Tibial nerve (tissue), 4 donors: ENCODE data around the gene CCDC174. TPM values are rescaled to one million over a fixed set of nuclear protein-coding genes. Genes with fewer than 3 reads are reported as not detected.

ENCODE experiments used
- DNase-seq, 2 donors: peaks; one replicate each; pipeline ENCODE4 v3.0.0-alpha.2; 2019; ENCODE audit warnings: low spot score in 2 of 2
- H3K27ac ChIP-seq, 4 donors: fragments of 200-600 bp; sonication (generic) in 3 of 4; one replicate each; pipeline ENCODE4 v1.5.1; 2017 to 2019; ENCODE audit warnings: mild to moderate bottlenecking in 1 of 4
- H3K27me3 ChIP-seq, 2 donors: fragments of 200-600 bp; sonication (generic) in 1 of 2; one replicate each; pipeline versions ENCODE4 v1.5.1 to v1.6.0; 2017 to 2019
- H3K36me3 ChIP-seq, 3 donors: fragments of 200-600 bp; sonication (generic); one replicate each; pipeline ENCODE4 v1.5.1; 2018 to 2019
- H3K4me1 ChIP-seq, 4 donors: fragments of 200-600 bp; sonication (generic) in 3 of 4; one replicate each; pipeline ENCODE4 v1.5.1; 2017 to 2019
- H3K4me3 ChIP-seq, 4 donors: fragments of 200-600 bp; sonication (generic) in 3 of 4; one replicate each; pipeline ENCODE4 v1.5.1; 2017 to 2019; ENCODE audit warnings: mild to moderate bottlenecking in 1 of 4, moderate library complexity in 1 of 4
- H3K9me3 ChIP-seq, 4 donors: fragments of 200-600 bp; sonication (generic) in 3 of 4; one replicate each; pipeline ENCODE4 v1.5.1; 2017 to 2019
- CTCF ChIP-seq, 5 experiments: fragments of 200-600 bp in 3 of 5; fragments of 450-650 bp in 2 of 5; sonication (generic) in 3 of 5; IDR thresholded peaks; one replicate each; pipeline ENCODE4 v1.5.1; 2016 to 2019; ENCODE audit warnings: antibody characterized with exemption in 5 of 5, mild to moderate bottlenecking in 3 of 5, moderate library complexity in 2 of 5
- EP300 ChIP-seq, 2 donors: sonication (generic); formaldehyde crosslinking; IDR thresholded peaks; one replicate each; pipeline ENCODE4 v1.6.1; 2017; ENCODE audit warnings: antibody characterized with exemption in 2 of 2, mild to moderate bottlenecking in 1 of 2
- POLR2A ChIP-seq, 2 donors: fragments of 450-650 bp; IDR thresholded peaks; one replicate each; pipeline ENCODE4 v1.6.1; 2017; ENCODE audit warnings: antibody characterized with exemption in 2 of 2, mild to moderate bottlenecking in 2 of 2, moderate library complexity in 2 of 2
- WGBS, 2 donors: methylation state at CpG; one replicate each; pipeline ENCODE4 v1.1.5; 2018; 5-methylcytosine and 5-hydroxymethylcytosine counted together
- total RNA-seq, 4 donors: library from RNA; depleted of rRNA; stranded (reverse); fragments of >200 nt; gene quantifications; one replicate each; pipeline ENCODE4 v1.1.0, GENCODE V29; 2016

The CCDC174 gene
- total RNA-seq, 4 donors from 2014 or later: 13.5 to 34.3 (median 27.1) TPM

GRCh38 chr3:14687360-14687759, 35.8 kb downstream of the CCDC174 start:
- Histone ChIP-seq H3K27ac (no peak overlapping the region), H3K27me3 (no peaks in the 10 kb centered on the region), H3K9me3 (no peaks in the 10 kb centered on the region), H3K4me1 (no peaks in the 10 kb centered on the region), H3K36me3 (peaks cover 0 to 29% (median 0%) of the 10 kb centered on the region in 3 donors), H3K4me3 (no peak overlapping the region)
- TF ChIP-seq CTCF (IDR thresholded peaks at IDR 0.05) (no peak), POLR2A (IDR thresholded peaks at IDR 0.05) (no peak), EP300 (IDR thresholded peaks at IDR 0.05) (no peak)
- 39 to 48% methylated on average over 3 of the region's 3 CpGs for WGBS, 2 donors
- DNase-seq: no peak

GRCh38 chr3:14688525-14688924, 37.0 kb downstream of the CCDC174 start:
- H3K9me3 ChIP-seq: peaks cover 0 to 9% (median 0%) of the 10 kb centered on the region in 4 donors
- H3K4me3 ChIP-seq: no peak overlapping the region
- H3K27me3 ChIP-seq: no peaks in the 10 kb centered on the region
- DNase-seq: no peak
- H3K36me3 ChIP-seq: peaks cover 0 to 25% (median 0%) of the 10 kb centered on the region in 3 donors
- no peak for TF ChIP-seq POLR2A (IDR thresholded peaks at IDR 0.05)
- TF ChIP-seq EP300 (IDR thresholded peaks at IDR 0.05): no peak
- TF ChIP-seq CTCF (IDR thresholded peaks at IDR 0.05): no peak
- 68 to 78% methylated on average over 2 of the region's 2 CpGs for WGBS, 2 donors
- H3K27ac ChIP-seq: no peak overlapping the region
- H3K4me1 ChIP-seq: no peaks in the 10 kb centered on the region

GRCh38 chr3:14689247-14689980, 37.9 kb downstream of the CCDC174 start:
- 68 to 81% methylated on average over 7 of the region's 7 CpGs for WGBS, 2 donors
- Histone ChIP-seq H3K27me3 (no peaks in the 10 kb centered on the region), H3K4me3 (no peak overlapping the region), H3K27ac (no peak overlapping the region), H3K4me1 (no peaks in the 10 kb centered on the region), H3K9me3 (peaks cover 0 to 15% (median 0%) of the 10 kb centered on the region in 4 donors), H3K36me3 (peaks cover 0 to 25% (median 0%) of the 10 kb centered on the region in 3 donors)
- TF ChIP-seq CTCF (IDR thresholded peaks at IDR 0.05): no peak
- no peak for TF ChIP-seq POLR2A (IDR thresholded peaks at IDR 0.05)
- no peak for TF ChIP-seq EP300 (IDR thresholded peaks at IDR 0.05)
- no peak for DNase-seq

GRCh38 chr3:14691239-14691638, 39.7 kb downstream of the CCDC174 start:
- WGBS, 2 donors: 83 to 85% methylated on average over 4 of the region's 4 CpGs
- H3K27me3 ChIP-seq: no peaks in the 10 kb centered on the region
- H3K36me3 ChIP-seq: peaks cover 0 to 25% (median 0%) of the 10 kb centered on the region in 3 donors
- peaks cover 0 to 15% (median 0%) of the 10 kb centered on the region in 4 donors for H3K9me3 ChIP-seq
- no peaks in the 10 kb centered on the region for H3K4me1 ChIP-seq
- no peak for TF ChIP-seq EP300 (IDR thresholded peaks at IDR 0.05)
- TF ChIP-seq CTCF (IDR thresholded peaks at IDR 0.05): no peak
- no peak for TF ChIP-seq POLR2A (IDR thresholded peaks at IDR 0.05)
- H3K4me3 ChIP-seq: no peak overlapping the region
- DNase-seq: no peak
- no peak overlapping the region for H3K27ac ChIP-seq

GRCh38 chr3:14691719-14692118, 40.2 kb downstream of the CCDC174 start:
- DNase-seq: no peak
- Histone ChIP-seq H3K27me3 (no peaks in the 10 kb centered on the region), H3K27ac (no peak overlapping the region), H3K4me3 (no peak overlapping the region), H3K9me3 (peaks cover 0 to 15% (median 0%) of the 10 kb centered on the region in 4 donors), H3K4me1 (no peaks in the 10 kb centered on the region), H3K36me3 (peaks cover 0 to 25% (median 0%) of the 10 kb centered on the region in 3 donors)
- TF ChIP-seq POLR2A (IDR thresholded peaks at IDR 0.05) (no peak), CTCF (IDR thresholded peaks at IDR 0.05) (no peak), EP300 (IDR thresholded peaks at IDR 0.05) (no peak)
- WGBS, 2 donors: 79 to 97% methylated on average over 1 of the region's 1 CpG
